Measurements from ENCODE around the gene LOXL3.

DNA sequence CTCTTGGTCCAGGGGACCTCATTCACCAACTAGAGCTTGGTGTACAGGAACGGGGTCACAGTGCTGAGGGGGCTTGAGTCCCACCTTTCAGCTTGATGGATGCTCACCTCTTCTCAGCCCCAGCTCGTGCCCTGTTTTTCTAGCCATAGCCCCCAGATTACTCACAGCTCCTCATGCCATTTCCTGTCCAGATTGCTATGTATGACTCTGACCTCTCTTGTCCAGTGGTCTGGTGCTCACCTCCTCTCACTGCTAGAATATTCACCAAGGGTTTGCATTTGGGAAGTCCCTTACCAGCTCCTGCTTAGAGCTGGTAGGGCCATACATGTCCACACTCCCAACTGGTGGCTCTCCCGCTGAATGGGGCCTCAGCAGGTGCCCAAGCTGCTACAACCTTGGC is 60.2 kb downstream of the LOXL3 start:
- TF ChIP-seq, protein P1, sequence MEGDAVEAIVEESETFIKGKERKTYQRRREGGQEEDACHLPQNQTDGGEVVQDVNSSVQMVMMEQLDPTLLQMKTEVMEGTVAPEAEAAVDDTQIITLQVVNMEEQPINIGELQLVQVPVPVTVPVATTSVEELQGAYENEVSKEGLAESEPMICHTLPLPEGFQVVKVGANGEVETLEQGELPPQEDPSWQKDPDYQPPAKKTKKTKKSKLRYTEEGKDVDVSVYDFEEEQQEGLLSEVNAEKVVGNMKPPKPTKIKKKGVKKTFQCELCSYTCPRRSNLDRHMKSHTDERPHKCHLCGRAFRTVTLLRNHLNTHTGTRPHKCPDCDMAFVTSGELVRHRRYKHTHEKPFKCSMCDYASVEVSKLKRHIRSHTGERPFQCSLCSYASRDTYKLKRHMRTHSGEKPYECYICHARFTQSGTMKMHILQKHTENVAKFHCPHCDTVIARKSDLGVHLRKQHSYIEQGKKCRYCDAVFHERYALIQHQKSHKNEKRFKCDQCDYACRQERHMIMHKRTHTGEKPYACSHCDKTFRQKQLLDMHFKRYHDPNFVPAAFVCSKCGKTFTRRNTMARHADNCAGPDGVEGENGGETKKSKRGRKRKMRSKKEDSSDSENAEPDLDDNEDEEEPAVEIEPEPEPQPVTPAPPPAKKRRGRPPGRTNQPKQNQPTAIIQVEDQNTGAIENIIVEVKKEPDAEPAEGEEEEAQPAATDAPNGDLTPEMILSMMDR (conservative IDR thresholded peaks at IDR 0.05; ENCODE audit: low read depth, low read length): no peak
- no peak for TF ChIP-seq EZH2 (IDR thresholded peaks at IDR 0.05; ENCODE audit: borderline replicate concordance, low read depth, low read length, poor library complexity, severe bottlenecking)
